HG02588 (cell line): ENCODE data around the gene CASP8.
"Not testable (repeated sequence)": the region's sequence is repeated elsewhere in the genome, so short reads cannot be mapped to it uniquely, and the experiment has no call there.

Experiments used
- ATAC-seq: cut with Tn5 transposase; IDR thresholded peaks from one replicate; pipeline ENCODE4 v1.9.1; 2021; ENCODE audit warnings: mild to moderate bottlenecking, moderate library complexity; ENCODE audit not compliant: unreplicated experiment

The CASP8 gene

GRCh38 chr2:201239167-201239935 is 21.0 kb upstream of the CASP8 start:
- ATAC-seq, result not testable (repeated sequence)

- ATAC-seq, result no peak
Observed at GRCh38 chr2:201242571-201243277, 17.6 kb upstream of the CASP8 start.

GRCh38 chr2:201244829-201245228 is 15.5 kb upstream of the CASP8 start:
- ATAC-seq, result no peak

GRCh38 chr2:201246280-201246679 is 14.1 kb upstream of the CASP8 start:
- no peak for ATAC-seq

GRCh38 chr2:201248288-201248844 is 12.0 kb upstream of the CASP8 start:
- no peak for ATAC-seq

- no peak for ATAC-seq
Observed at GRCh38 chr2:201249889-201250288, 10.4 kb upstream of the CASP8 start.

GRCh38 chr2:201250741-201251140 is 9.6 kb upstream of the CASP8 start:
- no peak for ATAC-seq

- no peak for ATAC-seq
Observed at GRCh38 chr2:201254081-201254730, 6.1 kb upstream of the CASP8 start.

GRCh38 chr2:201255408-201256033 is 4.8 kb upstream of the CASP8 start:
- ATAC-seq, result no peak

- no peak for ATAC-seq
Observed at GRCh38 chr2:201256082-201256481, 4.3 kb upstream of the CASP8 start.

- peak; percentile 47 for ATAC-seq
Observed at GRCh38 chr2:201257381-201257955, 2.9 kb upstream of the CASP8 start.

- peak; percentile 73 for ATAC-seq
Observed at GRCh38 chr2:201257956-201258665, 2.2 kb upstream of the CASP8 start.

GRCh38 chr2:201258666-201259615 is 1.4 kb upstream of the CASP8 start:
- peak; percentile 4 for ATAC-seq

GRCh38 chr2:201261471-201261870 is 1.1 kb downstream of the CASP8 start:
- no peak for ATAC-seq

- ATAC-seq, result no peak
Observed at GRCh38 chr2:201261906-201262305, 1.6 kb downstream of the CASP8 start.

- no peak for ATAC-seq
Observed at GRCh38 chr2:201262718-201263117, 2.4 kb downstream of the CASP8 start.

GRCh38 chr2:201263779-201264178 is 3.4 kb downstream of the CASP8 start:
- ATAC-seq, result no peak

GRCh38 chr2:201264472-201265173 is 4.3 kb downstream of the CASP8 start:
- no peak for ATAC-seq
